Fibroblast of mammary gland (primary cell): ENCODE measurements around the gene RFX8.

ENCODE experiments used
- DNase-seq: peaks from one replicate; pipeline ENCODE4 v3.0.0-alpha.2; 2010; ENCODE audit warnings: low read depth
- H3K4me3 ChIP-seq: 2 replicates; pipeline ENCODE4 v1.5.1; 2011; ENCODE audit warnings: low read depth, mild to moderate bottlenecking, low read length, moderate library complexity; ENCODE audit not compliant: control insufficient read depth
- TF ChIP-seq, protein P1 (sequence below): conservative IDR thresholded peaks from 2 replicates; pipeline ENCODE4 v1.5.1; 2011; ENCODE audit warnings: low read depth, low read length, inconsistent platforms; ENCODE audit not compliant: control insufficient read depth, insufficient read depth

Gene RFX8

DNA sequence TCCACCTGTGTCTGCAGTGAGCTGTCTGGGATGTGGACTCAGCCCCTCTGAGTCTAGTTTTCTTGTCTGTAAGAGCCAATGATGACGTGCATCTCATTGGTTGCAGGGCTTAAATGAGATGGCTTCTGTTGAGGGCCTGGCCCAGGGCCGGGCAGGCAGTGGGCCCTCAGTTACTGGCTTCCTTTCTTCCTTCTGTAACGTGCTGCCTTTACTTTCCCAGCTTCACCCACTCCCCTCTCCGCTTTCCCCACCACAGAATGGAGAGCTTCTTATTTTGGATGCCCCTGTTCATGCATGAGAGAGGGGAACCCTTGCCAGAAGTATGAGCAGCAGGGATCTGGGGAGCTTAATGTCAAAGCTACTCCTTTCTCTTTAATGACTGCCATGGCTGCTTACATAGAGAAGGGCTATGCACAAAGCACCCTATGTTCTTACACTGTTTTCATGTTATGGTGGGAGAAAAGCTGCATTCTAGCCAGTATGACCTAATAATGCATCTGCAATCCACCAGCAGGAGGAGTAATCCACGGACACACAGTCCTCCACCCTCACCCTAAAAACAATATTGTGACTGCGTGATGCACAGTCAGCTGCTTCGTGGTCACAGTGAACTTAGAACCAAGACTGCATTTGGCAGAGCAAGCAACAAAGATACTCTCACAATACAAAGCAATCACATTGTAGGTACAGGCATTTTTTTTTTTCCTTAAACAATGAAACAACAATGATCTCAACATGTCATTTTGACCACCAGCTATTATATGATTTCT lies 124.8 kb downstream of the RFX8 start:
- DNase-seq = peak; percentile 80

DNA sequence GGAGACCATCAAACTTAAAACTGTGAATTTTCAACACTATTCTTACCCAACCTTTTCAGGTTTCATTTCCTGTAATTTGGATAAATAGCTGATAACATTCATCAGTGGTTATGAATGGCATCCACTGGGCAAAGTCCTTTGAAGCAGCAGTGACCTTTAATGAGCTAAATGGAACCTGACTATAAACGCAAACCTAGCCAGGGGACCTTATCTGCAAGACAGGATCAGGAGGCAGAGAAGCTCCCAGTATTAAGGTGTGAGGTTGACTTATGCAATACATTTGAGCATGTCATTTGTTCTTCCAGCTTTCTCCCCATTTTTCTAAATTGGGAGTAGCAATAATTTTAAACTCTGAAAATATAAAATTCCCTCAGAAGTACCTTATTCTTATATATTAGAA lies 126.0 kb downstream of the RFX8 start:
- no peak overlapping the region for H3K4me3 ChIP-seq
- TF ChIP-seq, protein P1, sequence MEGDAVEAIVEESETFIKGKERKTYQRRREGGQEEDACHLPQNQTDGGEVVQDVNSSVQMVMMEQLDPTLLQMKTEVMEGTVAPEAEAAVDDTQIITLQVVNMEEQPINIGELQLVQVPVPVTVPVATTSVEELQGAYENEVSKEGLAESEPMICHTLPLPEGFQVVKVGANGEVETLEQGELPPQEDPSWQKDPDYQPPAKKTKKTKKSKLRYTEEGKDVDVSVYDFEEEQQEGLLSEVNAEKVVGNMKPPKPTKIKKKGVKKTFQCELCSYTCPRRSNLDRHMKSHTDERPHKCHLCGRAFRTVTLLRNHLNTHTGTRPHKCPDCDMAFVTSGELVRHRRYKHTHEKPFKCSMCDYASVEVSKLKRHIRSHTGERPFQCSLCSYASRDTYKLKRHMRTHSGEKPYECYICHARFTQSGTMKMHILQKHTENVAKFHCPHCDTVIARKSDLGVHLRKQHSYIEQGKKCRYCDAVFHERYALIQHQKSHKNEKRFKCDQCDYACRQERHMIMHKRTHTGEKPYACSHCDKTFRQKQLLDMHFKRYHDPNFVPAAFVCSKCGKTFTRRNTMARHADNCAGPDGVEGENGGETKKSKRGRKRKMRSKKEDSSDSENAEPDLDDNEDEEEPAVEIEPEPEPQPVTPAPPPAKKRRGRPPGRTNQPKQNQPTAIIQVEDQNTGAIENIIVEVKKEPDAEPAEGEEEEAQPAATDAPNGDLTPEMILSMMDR = no peak
- DNase-seq = no peak

More for the DNA sequence above, 124.8 kb downstream of the RFX8 start:
- TF ChIP-seq, protein P1 = peak; percentile 57
- H3K4me3 ChIP-seq = no peak overlapping the region
